Sigmoid colon (tissue), 7 donors: ENCODE results near the gene TMED4. TPM values are rescaled to one million over a fixed set of nuclear protein-coding genes. Genes with fewer than 3 reads are reported as not detected.

Experiments used
- DNase-seq: peaks from one replicate; pipeline ENCODE4 v3.0.0-alpha.2; 2019
- H3K27ac ChIP-seq, 4 donors: fragments of 200-600 bp; sonication (generic); one replicate each; pipeline ENCODE4 v1.5.1; 2016 to 2019; ENCODE audit warnings: mild to moderate bottlenecking in 1 of 4
- H3K27me3 ChIP-seq, 3 donors: fragments of 200-600 bp; sonication (generic); one replicate each; pipeline ENCODE4 v1.5.1; 2019; ENCODE audit warnings: mild to moderate bottlenecking in 1 of 3
- H3K36me3 ChIP-seq, 4 donors: fragments of 200-600 bp; sonication (generic); one replicate each; pipeline ENCODE4 v1.5.1; 2016 to 2019
- H3K4me1 ChIP-seq, 4 donors: fragments of 200-600 bp; sonication (generic); one replicate each; pipeline ENCODE4 v1.5.1; 2017 to 2019
- H3K4me3 ChIP-seq, 4 donors: fragments of 200-600 bp; sonication (generic); one replicate each; pipeline ENCODE4 v1.5.1; 2017 to 2019; ENCODE audit warnings: mild to moderate bottlenecking in 2 of 4, moderate library complexity in 1 of 4
- H3K9me3 ChIP-seq, 4 donors: fragments of 200-600 bp in 3 of 4; sonication (generic) in 3 of 4; one replicate each; pipeline versions ENCODE4 v1.5.1 to v1.6.1; 2013 to 2019
- CTCF ChIP-seq, 4 experiments: fragments of 450-650 bp in 3 of 4; fragments of 200-600 bp in 1 of 4; IDR thresholded peaks; one replicate each; pipeline ENCODE4 v1.5.1; 2016 to 2019; ENCODE audit warnings: antibody characterized with exemption in 4 of 4, mild to moderate bottlenecking in 3 of 4, moderate library complexity in 2 of 4
- EP300 ChIP-seq, 4 donors: sonication (generic); formaldehyde crosslinking; IDR thresholded peaks; one replicate each; pipeline ENCODE4 v1.6.1; 2017; ENCODE audit warnings: antibody characterized with exemption in 4 of 4
- POLR2A ChIP-seq, 2 donors: fragments of 450-650 bp; IDR thresholded peaks; one replicate each; pipeline ENCODE4 v1.6.1; 2016; ENCODE audit warnings: antibody characterized with exemption in 2 of 2, mild to moderate bottlenecking in 2 of 2, moderate library complexity in 2 of 2
- POLR2AphosphoS5 ChIP-seq, 4 donors: sonication (generic); formaldehyde crosslinking; IDR thresholded peaks; one replicate each; pipeline ENCODE4 v1.6.1; 2017; ENCODE audit warnings: antibody characterized with exemption in 4 of 4
- WGBS, 2 donors: extraction: QIAGEN DNeasy Blood & Tissue Kit; methylation state at CpG; one replicate each; pipeline ENCODE4 v1.1.7; 2013; 5-methylcytosine and 5-hydroxymethylcytosine counted together
- intact Hi-C: fragments of 100-400 bp; cut with DNase I; formaldehyde crosslinking; loops from one replicate; pipeline ENCODE4 v1.15.1; 2023
- polyA plus RNA-seq, 3 donors: library from polyadenylated mRNA; stranded (reverse); fragments of 200-250 nt; gene quantifications; one replicate each; pipeline ENCODE4 v1.2.3, GENCODE V29; 2013
- total RNA-seq, 4 donors: library from RNA; depleted of rRNA; stranded (reverse); fragments of >200 nt; gene quantifications; one replicate each; pipeline ENCODE4 v1.1.0, GENCODE V29; 2016
- donor health status: healthy with polysubstance abuse.
- donor health status: Bipolar disorder and iron deficiency.
- donor health status: healthy.

TMED4 gene
- total and polyA plus RNA-seq, 7 donors = 18.6 to 209 (median 114) TPM

- WGBS, 2 donors = 87 to 90% methylated on average over 1 of the region's 1 CpG
- TF ChIP-seq POLR2AphosphoS5 (IDR thresholded peaks at IDR 0.05) (no peak), EP300 (IDR thresholded peaks at IDR 0.05) (no peak), CTCF (IDR thresholded peaks at IDR 0.05) (no peak), POLR2A (IDR thresholded peaks at IDR 0.05) (no peak)
- Histone ChIP-seq H3K9me3 (no peaks in the 10 kb centered on the region), H3K36me3 (no peaks in the 10 kb centered on the region), H3K4me3 (no peak overlapping the region), H3K4me1 (no peaks in the 10 kb centered on the region), H3K27ac (no peak overlapping the region), H3K27me3 (no peaks in the 10 kb centered on the region)
- intact Hi-C loops = no loop called here
- DNase-seq = no peak
Measured at GRCh38 chr7:44590910-44591309, 8.9 kb upstream of the TMED4 start.

GRCh38 chr7:44587843-44588711, 6.0 kb upstream of the TMED4 start:
- H3K9me3 ChIP-seq = no peaks in the 10 kb centered on the region
- WGBS, 2 donors = 9 to 28% methylated on average over 6 of the region's 6 CpGs
- intact Hi-C loops = loop anchor here (1.0 to 10.0 kb wide), 3 partner anchors 259 to 397 kb away; no protein-coding TSS in a partner anchor
- DNase-seq = no peak
- no peaks in the 10 kb centered on the region for H3K27me3 ChIP-seq
- peak in 3 of 4 experiments; percentile 21 to 57 (median 54) for TF ChIP-seq CTCF (IDR thresholded peaks at IDR 0.05)
- peak in 2 of 4 donors; percentile 11 to 26 for TF ChIP-seq POLR2AphosphoS5 (IDR thresholded peaks at IDR 0.05)
- no peak for TF ChIP-seq POLR2A (IDR thresholded peaks at IDR 0.05)
- no peak for TF ChIP-seq EP300 (IDR thresholded peaks at IDR 0.05)
- no peak overlapping the region for H3K4me3 ChIP-seq
- H3K27ac ChIP-seq = no peak overlapping the region
- H3K4me1 ChIP-seq = peaks cover 0 to 2% (median under 1%) of the 10 kb centered on the region in 4 donors
- no peaks in the 10 kb centered on the region for H3K36me3 ChIP-seq

GRCh38 chr7:44583146-44583865, 1.3 kb upstream of the TMED4 start:
- Histone ChIP-seq H3K9me3 (no peaks in the 10 kb centered on the region), H3K27ac (peak overlapping the region; percentile 94 to 98 (median 97)), H3K27me3 (no peaks in the 10 kb centered on the region), H3K4me3 (peak overlapping the region; percentile 80 to 98 (median 88)), H3K4me1 (peaks cover 0 to 27% (median 21%) of the 10 kb centered on the region in 4 donors), H3K36me3 (peaks cover 0 to 29% (median 15%) of the 10 kb centered on the region in 4 donors)
- intact Hi-C loops = loop anchor here (2.0 to 10.0 kb wide), 4 partner anchors 164 to 401 kb away; partner anchors contain the start of genes H2AZ2, PPIA and ZMIZ2
- 74 to 91% methylated on average over 13 of the region's 13 CpGs for WGBS, 2 donors
- DNase-seq = no peak
- TF ChIP-seq POLR2A (IDR thresholded peaks at IDR 0.05) = no peak
- no peak for TF ChIP-seq EP300 (IDR thresholded peaks at IDR 0.05)
- TF ChIP-seq CTCF (IDR thresholded peaks at IDR 0.05) = no peak
- no peak for TF ChIP-seq POLR2AphosphoS5 (IDR thresholded peaks at IDR 0.05)

- intact Hi-C loops = loop anchor here (5.0 to 10.0 kb wide), 3 partner anchors 166 to 404 kb away; partner anchors contain the start of genes PPIA and ZMIZ2
- WGBS, 2 donors = 5 to 16% methylated on average over 30 of the region's 30 CpGs
- H3K27me3 ChIP-seq = no peaks in the 10 kb centered on the region
- peak; percentile 71 for DNase-seq
- TF ChIP-seq POLR2AphosphoS5 (IDR thresholded peaks at IDR 0.05) = no peak
- TF ChIP-seq POLR2A (IDR thresholded peaks at IDR 0.05) = no peak
- no peak for TF ChIP-seq EP300 (IDR thresholded peaks at IDR 0.05)
- no peak for TF ChIP-seq CTCF (IDR thresholded peaks at IDR 0.05)
- H3K36me3 ChIP-seq = peaks cover 0 to 41% (median 19%) of the 10 kb centered on the region in 4 donors
- peak overlapping the region; percentile 94 to 98 (median 97) for H3K27ac ChIP-seq
- H3K4me1 ChIP-seq = peaks cover 0 to 27% (median 21%) of the 10 kb centered on the region in 4 donors
- H3K9me3 ChIP-seq = no peaks in the 10 kb centered on the region
- peak overlapping the region; percentile 80 to 98 (median 88) for H3K4me3 ChIP-seq
Measured at GRCh38 chr7:44580945-44581878, 819 bp downstream of the TMED4 start.
